GM23248 (cell line): ENCODE results near the gene STRN4.

Experiments used
- EZH2 ChIP-seq: fragments of 200-600 bp; sonication (generic); IDR thresholded peaks from 2 replicates; pipeline ENCODE4 v1.6.1; 2018; ENCODE audit warnings: antibody characterized with exemption, mild to moderate bottlenecking; ENCODE audit not compliant: insufficient read depth, poor library complexity, severe bottlenecking
- EZH2phosphoT487 ChIP-seq: fragments of 200-600 bp; sonication (generic); IDR thresholded peaks from 2 replicates; pipeline ENCODE4 v1.6.1; 2018; ENCODE audit warnings: antibody characterized with exemption, moderate library complexity, mild to moderate bottlenecking, low read depth; ENCODE audit not compliant: insufficient read depth

DNA sequence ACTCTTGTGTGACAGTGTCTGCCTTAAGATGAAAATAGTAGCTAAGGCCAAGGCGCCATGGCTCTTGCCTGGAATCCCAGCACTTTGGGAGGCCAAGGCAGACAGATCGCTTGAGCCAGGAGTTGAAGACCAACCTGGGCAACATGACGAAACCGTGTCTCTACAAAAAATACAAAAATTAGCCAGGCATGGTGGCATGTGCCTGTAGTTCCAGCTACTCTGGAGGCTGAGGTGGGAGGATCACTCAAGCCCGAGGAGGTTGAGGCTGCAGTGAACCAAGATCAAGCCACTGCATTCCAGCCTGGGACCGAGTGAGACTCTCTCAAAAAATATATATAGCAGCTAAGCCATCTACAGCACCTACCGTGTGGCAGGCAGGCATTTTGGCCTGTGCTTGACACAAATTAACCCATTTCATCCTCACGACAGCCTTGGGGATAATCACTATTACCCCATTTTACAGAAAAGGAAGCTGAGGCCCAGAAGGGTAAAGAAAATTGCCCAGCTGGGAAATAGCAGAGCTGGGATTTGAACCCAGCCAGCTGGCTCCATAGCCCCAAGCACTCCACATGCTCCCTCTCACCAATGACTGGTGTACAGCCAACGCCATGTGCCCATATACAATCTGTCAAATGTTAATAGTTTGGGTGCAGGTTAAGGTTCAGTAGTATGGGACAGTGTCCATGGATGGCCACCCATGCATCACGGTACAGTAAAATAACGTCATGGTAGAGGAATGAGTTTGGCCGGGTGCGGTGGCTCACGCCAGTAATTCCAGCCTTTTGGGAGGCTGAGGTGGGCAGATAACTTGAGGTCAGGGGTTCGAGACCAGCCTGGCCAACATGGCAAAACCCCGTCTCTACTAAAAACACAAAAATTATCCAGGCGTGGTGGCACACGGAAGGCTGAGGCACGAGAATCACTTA, 39.1 kb upstream of the STRN4 start:
- TF ChIP-seq EZH2 (no peak), EZH2phosphoT487 (no peak)
